T-helper 1 cell (primary cell): ENCODE results near the gene GRIK4.
"Not testable (repeated sequence)": the region's sequence is repeated elsewhere in the genome, so short reads cannot be mapped to it uniquely, and the experiment has no call there.

Experiments
- DNase-seq, 5 donors: peaks; one replicate each; pipeline ENCODE4 v3.0.0-alpha.2; 2012 to 2020

The GRIK4 gene

DNA sequence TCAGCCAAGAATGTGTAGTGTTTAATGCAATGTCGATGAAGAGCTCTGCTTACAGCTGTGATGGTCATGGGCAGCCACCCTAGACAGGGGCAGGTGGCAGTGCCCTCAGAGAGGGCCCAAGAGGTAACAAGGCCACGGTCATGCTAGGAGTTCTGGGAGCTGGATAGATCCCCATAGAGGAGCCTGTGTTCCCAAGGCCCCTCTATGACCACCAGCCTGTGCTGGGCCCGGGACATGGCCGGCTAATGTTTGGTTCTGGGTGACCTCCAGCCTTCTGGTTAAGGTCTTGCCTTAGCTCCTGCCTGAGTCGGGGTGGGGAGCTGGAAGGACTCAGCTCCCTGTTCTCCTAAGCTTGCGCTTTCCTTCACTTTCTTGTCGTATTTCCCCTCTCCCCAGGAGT, 65.1 kb downstream of the GRIK4 start:
- DNase-seq: no peak

DNA sequence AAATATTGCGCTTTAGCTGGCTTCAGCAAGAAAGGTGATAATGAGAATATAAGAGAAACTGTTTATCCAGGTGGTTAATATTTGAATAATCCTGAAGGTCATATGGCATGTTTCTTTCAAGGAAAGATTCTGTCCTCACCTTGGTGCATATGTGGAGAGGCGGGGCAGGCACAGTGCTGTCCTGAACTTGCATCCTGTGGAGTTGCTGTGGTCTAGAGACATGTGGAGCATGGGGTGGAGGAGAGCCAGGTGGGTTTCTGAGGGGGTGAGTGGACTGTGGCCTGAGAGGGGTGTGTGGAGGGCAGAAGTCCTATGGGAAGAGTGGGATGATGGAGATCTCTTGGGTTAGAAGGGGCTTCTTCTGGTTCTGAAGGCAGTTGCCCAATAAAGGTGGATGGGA, 65.5 kb downstream of the GRIK4 start:
- no peak for DNase-seq

- no peak for DNase-seq
Observed at GRCh38 chr11:120577624-120578363, 66.2 kb downstream of the GRIK4 start.

DNA sequence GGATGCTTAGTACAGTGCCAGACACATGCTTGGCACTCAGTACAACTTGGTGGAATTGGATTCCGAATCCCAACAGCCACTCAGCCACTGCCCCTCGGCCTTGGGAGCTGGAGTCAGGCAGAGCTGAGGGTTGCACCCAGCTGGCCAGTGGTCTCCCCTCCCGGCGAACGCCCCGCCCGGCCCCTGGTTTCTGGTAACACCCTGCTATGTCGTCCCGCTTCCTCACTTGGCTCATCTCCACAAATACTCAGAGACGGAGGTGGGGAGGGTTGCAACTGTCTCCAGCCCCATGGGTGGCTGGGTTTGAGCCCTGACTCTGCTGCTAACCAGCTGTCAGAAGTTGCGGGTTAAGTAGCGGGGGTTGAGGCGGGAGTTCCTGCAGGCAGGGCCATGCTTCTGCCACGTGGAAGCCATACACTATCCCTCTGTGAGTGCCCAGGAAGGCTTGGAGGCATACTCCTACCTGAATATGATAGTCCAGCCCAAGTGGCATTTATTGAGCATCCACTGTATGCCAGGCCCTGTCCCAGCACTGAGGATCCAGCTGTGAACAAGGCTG, 67.1 kb downstream of the GRIK4 start:
- DNase-seq: no peak

DNA sequence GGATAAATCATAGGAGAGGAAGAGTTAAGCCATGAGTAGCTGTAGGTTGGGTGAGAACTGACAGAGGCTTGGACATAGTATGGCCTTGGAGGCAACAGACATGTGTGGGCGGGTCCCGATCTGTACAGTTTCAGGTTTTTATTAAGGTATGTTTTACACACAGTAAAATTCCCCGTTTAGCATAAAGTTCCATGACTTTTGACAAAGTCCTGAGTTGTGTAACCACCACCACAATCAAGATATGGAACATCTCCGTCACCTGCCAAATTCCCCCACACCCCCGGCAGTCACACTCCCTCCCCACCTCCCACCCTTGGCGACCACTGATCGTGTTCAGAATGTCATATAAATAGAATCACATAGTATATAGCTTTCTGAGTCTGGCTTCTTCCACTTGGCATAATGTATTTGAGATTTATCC, 68.1 kb downstream of the GRIK4 start:
- DNase-seq: no peak

DNA sequence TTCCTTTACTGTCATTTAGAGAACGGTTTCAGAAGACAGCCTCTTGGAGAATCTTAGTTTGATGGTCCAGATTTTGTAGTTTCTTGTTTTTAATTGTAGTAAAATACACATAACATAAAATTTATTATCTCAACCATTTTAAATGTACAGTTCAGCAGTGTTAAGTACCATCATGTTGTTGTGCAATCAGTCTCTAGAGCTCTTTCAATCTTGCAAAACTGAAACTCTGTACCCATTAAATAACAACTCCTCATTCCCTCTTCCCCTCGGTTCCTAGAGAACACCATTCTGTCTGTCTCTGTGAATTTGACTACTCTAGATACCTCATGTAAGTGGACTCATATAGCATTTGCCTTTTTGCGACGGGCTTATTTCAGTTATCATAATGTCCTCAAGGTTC, 69.8 kb downstream of the GRIK4 start:
- no peak for DNase-seq

DNA sequence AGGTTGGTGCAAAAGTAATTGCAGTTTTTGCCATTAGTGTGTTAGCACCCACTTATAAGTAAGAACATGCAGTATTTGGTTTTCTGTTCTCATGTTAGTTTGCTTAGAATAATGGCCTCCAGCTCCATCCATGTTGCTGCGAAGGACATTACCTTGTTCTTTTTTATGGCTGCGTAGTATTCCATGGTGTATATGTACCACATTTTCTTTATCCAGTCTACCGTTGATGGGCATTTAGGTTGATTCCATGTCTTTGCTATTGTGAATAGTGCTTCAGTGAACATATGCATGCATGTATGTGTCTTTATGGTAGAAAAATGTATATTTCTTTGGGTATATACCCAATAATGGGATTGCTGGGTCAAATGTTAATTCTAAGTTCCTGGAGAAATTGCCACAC, 71.0 kb downstream of the GRIK4 start:
- not testable (repeated sequence) for DNase-seq

DNA sequence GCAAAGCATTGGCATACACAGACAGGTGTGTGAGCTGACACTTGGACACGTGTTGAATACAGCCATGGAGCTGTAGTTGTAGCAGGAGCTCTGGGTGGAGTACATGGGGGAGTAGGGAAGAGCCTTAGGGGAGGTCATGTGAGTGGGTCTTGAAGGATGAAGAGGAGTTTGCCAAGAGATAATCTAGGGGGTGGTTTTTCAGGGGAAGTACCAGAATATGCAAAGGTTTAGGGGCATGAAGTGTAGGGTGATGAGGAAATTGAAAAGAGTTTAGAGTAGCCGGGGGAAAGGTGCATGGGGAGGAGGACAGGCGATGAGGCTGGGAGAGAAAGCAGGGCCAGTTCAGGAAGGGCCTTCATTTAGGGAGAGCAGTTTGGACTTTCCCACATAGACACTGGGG, 74.5 kb downstream of the GRIK4 start:
- no peak for DNase-seq

DNA sequence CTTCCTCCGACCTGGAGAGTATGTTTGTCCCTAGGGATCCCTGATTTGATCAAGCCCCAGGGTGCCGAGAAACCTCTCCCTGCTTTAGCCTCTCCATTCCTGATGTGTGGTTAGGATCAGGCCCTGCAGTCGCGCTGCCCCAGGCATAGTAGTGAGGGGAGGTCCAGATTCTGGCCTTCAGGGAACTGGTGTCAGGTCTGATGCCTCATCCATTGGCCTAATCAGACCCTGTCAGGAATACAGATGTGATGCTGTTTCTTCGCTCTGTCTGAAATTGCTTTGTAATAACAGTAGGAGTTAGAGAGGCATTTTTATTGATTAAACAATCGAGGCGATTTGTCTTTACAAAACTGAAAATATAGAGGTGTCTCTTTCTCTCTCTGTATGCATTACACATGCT, 75.2 kb downstream of the GRIK4 start:
- DNase-seq: no peak

DNA sequence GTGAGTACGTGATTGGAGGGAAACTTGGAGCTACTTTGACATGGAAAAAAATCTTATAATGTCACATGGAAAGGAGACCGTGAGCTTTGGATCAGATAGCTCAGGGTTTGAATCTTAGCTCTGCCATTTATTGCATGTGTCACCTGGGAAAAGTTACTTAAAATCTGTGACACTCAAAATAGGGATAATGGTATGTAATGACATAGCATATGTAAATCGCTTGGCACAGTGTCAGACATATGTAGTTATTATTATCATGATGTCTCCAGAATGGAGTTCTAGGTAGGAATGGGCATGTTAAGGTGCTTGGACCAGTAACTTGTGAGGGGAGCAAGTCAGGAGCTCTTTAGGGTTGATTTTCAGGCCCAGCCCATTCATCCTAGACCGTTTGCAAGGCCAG, 75.8 kb downstream of the GRIK4 start:
- DNase-seq: no peak

GRCh38 chr11:120589376-120589775, 77.8 kb downstream of the GRIK4 start:
- no peak for DNase-seq

GRCh38 chr11:120590472-120590871, 78.9 kb downstream of the GRIK4 start:
- DNase-seq: no peak

DNA sequence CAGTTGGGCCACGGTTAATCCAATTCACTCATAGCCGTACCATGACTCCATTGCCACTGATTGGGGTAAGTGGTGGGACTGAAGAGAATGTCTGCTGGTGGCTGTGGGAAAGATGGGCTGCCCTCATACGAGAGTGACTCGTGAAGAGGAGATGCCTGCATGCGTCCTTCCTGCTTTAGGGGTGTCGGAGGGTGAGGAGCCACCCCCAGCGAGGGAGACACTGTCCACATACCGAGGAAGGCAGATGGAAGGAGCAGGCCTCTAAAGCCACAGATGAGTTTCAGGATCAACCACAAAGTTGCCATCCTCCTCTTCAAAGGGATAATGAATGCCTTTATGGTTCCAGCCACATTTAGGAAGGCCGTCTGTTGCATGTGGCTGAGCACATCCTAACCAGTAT, 83.2 kb downstream of the GRIK4 start:
- no peak for DNase-seq

DNA sequence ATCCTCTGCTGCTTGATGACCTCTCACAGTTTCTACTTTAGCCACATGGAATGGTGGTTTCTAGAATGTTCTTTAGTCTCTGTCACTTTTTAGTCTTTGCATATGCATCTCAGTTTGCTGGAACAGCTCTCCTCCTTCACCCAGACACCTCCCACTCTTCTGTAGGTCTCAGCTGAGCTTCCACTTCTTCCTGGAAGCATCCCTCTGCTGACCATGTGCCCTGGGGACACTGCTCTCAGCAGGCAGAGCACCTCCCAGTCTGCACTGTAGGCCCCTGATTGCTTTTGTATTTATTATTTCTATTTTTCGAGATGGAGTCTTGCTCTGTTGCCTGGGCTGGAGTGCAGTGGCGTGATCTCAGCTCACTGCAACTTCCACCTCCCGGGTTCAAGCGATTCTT, 84.0 kb downstream of the GRIK4 start:
- no peak for DNase-seq

DNA sequence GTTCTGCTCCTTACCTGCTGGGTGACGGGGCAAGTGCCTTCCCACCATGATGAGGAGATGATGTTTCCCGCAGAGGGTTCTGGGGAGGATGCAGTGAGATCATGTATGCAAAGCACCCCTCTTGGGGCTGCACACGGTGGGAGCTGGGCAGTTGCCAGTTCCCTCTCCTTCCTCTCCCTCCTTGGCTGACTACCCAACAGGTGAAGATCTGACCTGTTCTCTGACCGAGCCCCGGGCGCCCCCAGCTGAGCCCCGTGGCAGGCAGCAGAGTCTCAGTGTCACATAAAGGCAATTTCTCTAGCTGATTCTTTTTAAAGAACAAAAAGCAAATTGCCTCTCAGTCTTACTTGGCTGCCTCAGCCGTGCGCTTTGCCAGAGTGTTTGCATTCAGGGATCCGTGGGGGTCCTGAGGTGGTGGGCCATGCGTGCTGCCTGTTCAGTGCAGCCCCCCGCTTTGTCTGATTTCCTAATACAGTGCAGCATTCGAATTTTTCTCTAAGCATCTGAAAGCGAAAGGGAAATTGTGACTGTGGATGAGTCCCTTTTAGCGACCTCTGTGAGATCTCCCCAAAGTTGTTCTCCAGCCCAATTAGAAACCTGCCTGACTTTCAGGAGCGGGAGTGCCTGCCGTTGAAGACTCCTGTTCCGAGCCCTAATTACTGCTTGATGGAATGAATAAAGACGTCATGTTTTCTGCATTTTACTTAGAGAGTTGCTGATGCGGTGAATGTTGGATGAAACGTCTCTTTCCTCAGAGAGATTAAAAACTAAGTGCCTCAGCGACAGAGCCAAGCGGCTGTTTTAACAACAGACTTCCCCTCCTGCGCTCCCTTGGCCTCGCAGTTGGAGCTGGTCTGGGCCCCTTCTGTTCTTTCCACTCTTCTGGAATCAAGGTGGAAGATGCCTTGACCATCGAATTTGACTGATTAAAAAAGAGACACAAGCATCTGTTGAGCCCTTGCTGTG, 86.0 kb downstream of the GRIK4 start:
- no peak for DNase-seq

GRCh38 chr11:120598517-120599257, 87.1 kb downstream of the GRIK4 start:
- no peak for DNase-seq

DNA sequence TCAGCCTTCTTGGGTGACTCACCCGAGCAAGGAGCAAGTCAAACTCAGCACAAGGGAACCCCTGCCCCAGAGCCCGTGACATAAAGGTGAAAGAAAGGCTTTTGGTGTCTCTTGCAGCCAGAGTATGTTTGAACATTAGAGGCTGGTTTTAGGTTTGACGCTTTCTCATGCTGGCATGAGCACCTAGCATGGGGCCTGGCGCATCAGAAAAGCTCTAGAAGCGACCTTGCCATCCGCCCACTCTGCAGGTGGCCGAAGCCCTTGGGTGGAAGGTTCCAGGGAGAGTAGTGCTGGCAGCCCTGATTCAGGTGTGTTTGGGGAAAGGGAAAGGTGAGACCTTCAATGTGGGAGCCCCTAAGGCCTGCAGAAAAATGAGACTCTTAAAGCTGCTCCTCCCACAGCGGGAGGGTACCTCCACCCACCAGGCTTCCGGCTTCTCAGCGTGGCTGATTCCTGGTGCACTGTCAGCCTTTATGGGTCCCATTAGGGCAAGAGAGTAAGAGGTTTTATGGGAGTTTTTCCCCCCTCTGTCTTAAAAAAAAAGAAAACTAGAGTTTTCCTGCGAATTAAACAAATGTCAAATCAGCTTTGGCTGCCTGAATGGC, 88.4 kb downstream of the GRIK4 start:
- DNase-seq: no peak

GRCh38 chr11:120601536-120601935, 90.0 kb downstream of the GRIK4 start:
- no peak for DNase-seq

GRCh38 chr11:120603071-120603470, 91.5 kb downstream of the GRIK4 start:
- DNase-seq: no peak

DNA sequence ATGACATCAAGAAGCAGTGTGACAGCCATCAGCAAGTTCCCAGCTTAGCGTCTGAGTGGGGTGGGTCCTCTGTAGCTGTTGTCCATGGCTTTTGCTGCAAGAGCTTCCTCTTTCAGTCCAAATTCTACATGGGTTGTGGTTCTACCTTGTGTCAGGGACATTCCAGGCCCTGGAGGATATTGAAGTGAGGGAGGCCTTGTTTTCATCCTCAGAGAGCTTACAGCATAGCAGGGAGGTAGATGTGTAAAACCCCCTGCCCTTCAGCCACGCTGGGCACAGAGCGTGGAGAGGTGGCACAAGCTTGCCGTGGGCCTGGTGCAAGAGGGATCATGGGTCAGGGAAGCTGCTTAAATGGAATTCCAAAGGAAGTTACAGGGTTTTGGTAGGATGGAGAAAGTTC, 93.9 kb downstream of the GRIK4 start:
- DNase-seq: no peak

- DNase-seq: no peak
Observed at GRCh38 chr11:120606211-120607010, 94.9 kb downstream of the GRIK4 start.

DNA sequence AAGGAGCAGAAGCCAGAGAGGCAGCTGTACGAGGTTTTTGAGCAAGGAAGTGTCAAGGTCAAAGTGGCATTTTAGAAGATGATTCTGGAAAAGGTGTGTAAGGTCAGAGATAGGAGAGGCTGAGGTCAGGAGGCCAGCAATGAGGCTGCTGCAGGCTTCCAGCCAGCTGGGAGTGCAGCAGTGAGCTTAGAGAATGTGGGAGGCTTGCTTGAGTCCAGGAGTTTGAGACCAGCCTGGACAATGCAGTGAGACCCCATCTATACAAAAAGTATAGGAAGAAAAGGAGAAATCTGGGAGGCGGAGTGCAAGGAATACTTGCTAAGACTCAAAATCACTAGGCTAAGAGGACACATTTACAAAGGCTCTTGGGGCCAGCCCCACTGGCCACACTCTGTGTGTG, 96.5 kb downstream of the GRIK4 start:
- DNase-seq: no peak
